Spleen (tissue), 7 donors: ENCODE data around the gene GPBP1.

Source experiments
- POLR2A ChIP-seq, 3 donors: fragments of 450-650 bp; IDR thresholded peaks; one replicate each; pipeline ENCODE4 v1.5.1; 2017; ENCODE audit warnings: antibody characterized with exemption in 3 of 3, mild to moderate bottlenecking in 1 of 3
- POLR2AphosphoS5 ChIP-seq, 3 donors: sonication (generic); formaldehyde crosslinking; IDR thresholded peaks; one replicate each; pipeline ENCODE4 v1.5.1; 2017; ENCODE audit warnings: antibody characterized with exemption in 3 of 3
- TF ChIP-seq, protein P1 (sequence below), 11 experiments: fragments of 200-600 bp in 7 of 11; fragments of 450-650 bp in 4 of 11; sonication (generic) in 4 of 11; IDR thresholded peaks in 8 of 11; conservative IDR thresholded peaks in 3 of 11; 1 replicate in 7 of 11; 2 replicates in 4 of 11; pipeline versions ENCODE4 v1.4.0 to v1.8.0; 2016 to 2021; ENCODE audit warnings: antibody characterized with exemption in 11 of 11, inconsistent platforms in 4 of 11, mild to moderate bottlenecking in 1 of 11
- donor health status: DM: no; HTN: no; CAD: no; lungs with moderate emphysema.
- donor health status: DM: no; HTN: no; CAD: no.
- donor health status: DM: no; HTN: no; CAD: no.

DNA sequence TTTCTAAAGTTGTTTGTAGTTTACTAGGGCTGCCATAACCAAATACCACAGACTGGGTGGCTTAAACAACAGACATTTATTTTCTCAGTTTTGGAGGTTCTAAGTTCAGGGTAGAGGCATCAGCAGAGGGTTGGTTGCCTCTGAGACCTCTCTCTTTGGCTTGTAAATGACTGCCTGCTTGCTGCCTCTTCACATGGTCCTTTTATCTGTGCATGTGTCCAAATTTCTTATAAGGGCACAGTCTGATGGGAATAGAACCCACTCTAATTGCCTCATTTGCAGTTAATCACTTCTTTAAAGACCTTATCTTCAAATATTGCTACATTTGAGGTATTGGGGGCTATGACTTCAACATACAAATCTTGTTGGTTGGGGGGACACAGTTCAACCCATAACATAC is 36.8 kb downstream of the GPBP1 start:
- no peak for TF ChIP-seq POLR2AphosphoS5 (IDR thresholded peaks at IDR 0.05)
- TF ChIP-seq, protein P1, sequence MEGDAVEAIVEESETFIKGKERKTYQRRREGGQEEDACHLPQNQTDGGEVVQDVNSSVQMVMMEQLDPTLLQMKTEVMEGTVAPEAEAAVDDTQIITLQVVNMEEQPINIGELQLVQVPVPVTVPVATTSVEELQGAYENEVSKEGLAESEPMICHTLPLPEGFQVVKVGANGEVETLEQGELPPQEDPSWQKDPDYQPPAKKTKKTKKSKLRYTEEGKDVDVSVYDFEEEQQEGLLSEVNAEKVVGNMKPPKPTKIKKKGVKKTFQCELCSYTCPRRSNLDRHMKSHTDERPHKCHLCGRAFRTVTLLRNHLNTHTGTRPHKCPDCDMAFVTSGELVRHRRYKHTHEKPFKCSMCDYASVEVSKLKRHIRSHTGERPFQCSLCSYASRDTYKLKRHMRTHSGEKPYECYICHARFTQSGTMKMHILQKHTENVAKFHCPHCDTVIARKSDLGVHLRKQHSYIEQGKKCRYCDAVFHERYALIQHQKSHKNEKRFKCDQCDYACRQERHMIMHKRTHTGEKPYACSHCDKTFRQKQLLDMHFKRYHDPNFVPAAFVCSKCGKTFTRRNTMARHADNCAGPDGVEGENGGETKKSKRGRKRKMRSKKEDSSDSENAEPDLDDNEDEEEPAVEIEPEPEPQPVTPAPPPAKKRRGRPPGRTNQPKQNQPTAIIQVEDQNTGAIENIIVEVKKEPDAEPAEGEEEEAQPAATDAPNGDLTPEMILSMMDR (IDR thresholded peaks at IDR 0.05 in 8 of 11, conservative IDR thresholded peaks at IDR 0.05 in 3 of 11), result no peak
- TF ChIP-seq POLR2A (IDR thresholded peaks at IDR 0.05), result no peak
